HG03280 (cell line): Measurements from ENCODE around the gene TMEM151B.

ENCODE experiments used
- ATAC-seq: cut with Tn5 transposase; IDR thresholded peaks from one replicate; pipeline ENCODE4 v1.9.1; 2021; ENCODE audit warnings: mild to moderate bottlenecking, moderate library complexity; ENCODE audit not compliant: unreplicated experiment

Gene TMEM151B

GRCh38 chr6:44277763-44278162 lies 7.5 kb downstream of the TMEM151B start:
- no peak for ATAC-seq

- no peak for ATAC-seq
Observed at GRCh38 chr6:44278315-44278714, 8.1 kb downstream of the TMEM151B start.

GRCh38 chr6:44278774-44279697 lies 8.8 kb downstream of the TMEM151B start:
- no peak for ATAC-seq

- no peak for ATAC-seq
Observed at GRCh38 chr6:44284121-44284520, 13.9 kb downstream of the TMEM151B start.

- ATAC-seq: no peak
Observed at GRCh38 chr6:44284867-44285266, 14.6 kb downstream of the TMEM151B start.

- no peak for ATAC-seq
Observed at GRCh38 chr6:44285552-44286284, 15.5 kb downstream of the TMEM151B start.

- no peak for ATAC-seq
Observed at GRCh38 chr6:44286285-44286565, 16.0 kb downstream of the TMEM151B start.

GRCh38 chr6:44286747-44287146 lies 16.5 kb downstream of the TMEM151B start:
- ATAC-seq: no peak

- no peak for ATAC-seq
Observed at GRCh38 chr6:44289726-44290260, 19.5 kb downstream of the TMEM151B start.

- ATAC-seq: no peak
Observed at GRCh38 chr6:44291841-44292240, 21.6 kb downstream of the TMEM151B start.

- ATAC-seq: no peak
Observed at GRCh38 chr6:44292661-44293365, 22.6 kb downstream of the TMEM151B start.

GRCh38 chr6:44294832-44295791 lies 24.9 kb downstream of the TMEM151B start:
- ATAC-seq: no peak

- no peak for ATAC-seq
Observed at GRCh38 chr6:44297063-44298038, 27.1 kb downstream of the TMEM151B start.

GRCh38 chr6:44298055-44298803 lies 28.0 kb downstream of the TMEM151B start:
- ATAC-seq: no peak

- no peak for ATAC-seq
Observed at GRCh38 chr6:44298864-44299263, 28.6 kb downstream of the TMEM151B start.

GRCh38 chr6:44300292-44300823 lies 30.1 kb downstream of the TMEM151B start:
- ATAC-seq: no peak

- ATAC-seq: no peak
Observed at GRCh38 chr6:44301106-44301505, 30.9 kb downstream of the TMEM151B start.
